DOHH2 (cell line): ENCODE results near the gene INSC.

ENCODE experiments used
- H3F3A ChIP-seq: fragments of 200-600 bp; sonication (generic), shearing (Covaris generic); 2 replicates; pipeline ENCODE4 v1.6.0; 2016; ENCODE audit warnings: antibody characterized with exemption, mild to moderate bottlenecking; ENCODE audit not compliant: control insufficient read depth, insufficient read depth
- H3K27ac ChIP-seq: fragments of 200-600 bp; sonication (generic); 2 replicates; pipeline ENCODE4 v1.5.1; 2014; ENCODE audit warnings: low read depth, mild to moderate bottlenecking, low read length, moderate library complexity
- H3K27me3 ChIP-seq: fragments of 200-600 bp; sonication (generic); 2 replicates; pipeline ENCODE4 v1.6.1; 2014; ENCODE audit warnings: mild to moderate bottlenecking, low read length, mixed read lengths; ENCODE audit not compliant: control insufficient read depth
- H3K36me3 ChIP-seq: fragments of 200-600 bp; sonication (generic); 2 replicates; pipeline ENCODE4 v1.6.1; 2014; ENCODE audit warnings: mild to moderate bottlenecking, low read length, moderate library complexity, mixed read lengths; ENCODE audit not compliant: control insufficient read depth
- H3K4me1 ChIP-seq: fragments of 200-600 bp; sonication (generic); 2 replicates; pipeline ENCODE4 v1.6.1; 2014; ENCODE audit warnings: mild to moderate bottlenecking, low read length, mixed read lengths; ENCODE audit not compliant: control insufficient read depth
- H3K4me2 ChIP-seq: fragments of 200-600 bp; sonication (generic); 2 replicates; pipeline ENCODE4 v1.6.0; 2014; ENCODE audit warnings: mild to moderate bottlenecking, low read length, moderate library complexity
- H3K4me3 ChIP-seq: fragments of 200-600 bp; sonication (generic); 2 replicates; pipeline ENCODE4 v1.5.1; 2014; ENCODE audit warnings: mild to moderate bottlenecking, low read length, mixed read lengths
- H3K79me2 ChIP-seq: fragments of 200-600 bp; sonication (generic); 2 replicates; pipeline ENCODE4 v1.6.1; 2014; ENCODE audit warnings: mild to moderate bottlenecking, low read length, mixed read lengths; ENCODE audit not compliant: control insufficient read depth
- H3K9me2 ChIP-seq: fragments of 200-600 bp; sonication (generic); replicated peaks from 2 replicates; pipeline ENCODE4 v1.6.1; 2014; ENCODE audit warnings: mild to moderate bottlenecking, low read length, mixed read lengths; ENCODE audit not compliant: control insufficient read depth
- H3K9me3 ChIP-seq: fragments of 200-600 bp; sonication (generic); 2 replicates; pipeline ENCODE4 v1.6.1; 2014; ENCODE audit warnings: antibody characterized with exemption, low read length, mixed read lengths; ENCODE audit not compliant: control insufficient read depth, insufficient read depth
- H4K20me1 ChIP-seq: fragments of 200-600 bp; sonication (generic); 2 replicates; pipeline ENCODE4 v1.6.0; 2014; ENCODE audit warnings: low read depth, mild to moderate bottlenecking, antibody characterized with exemption, low read length, moderate library complexity; ENCODE audit not compliant: control insufficient read depth, insufficient read depth
- EZH2phosphoT487 ChIP-seq: fragments of 200-600 bp; sonication (generic); IDR thresholded peaks from 2 replicates; pipeline ENCODE4 v1.6.1; 2017; ENCODE audit warnings: borderline replicate concordance, mild to moderate bottlenecking, antibody characterized with exemption, low read length, moderate library complexity, mixed read lengths
- TF ChIP-seq, protein P1 (sequence below): fragments of 200-600 bp; sonication (generic); IDR thresholded peaks from one replicate; pipeline ENCODE4 v1.5.1; 2014; ENCODE audit warnings: antibody characterized with exemption, mild to moderate bottlenecking, low read depth, low read length; ENCODE audit not compliant: poor library complexity, severe bottlenecking

INSC gene

DNA sequence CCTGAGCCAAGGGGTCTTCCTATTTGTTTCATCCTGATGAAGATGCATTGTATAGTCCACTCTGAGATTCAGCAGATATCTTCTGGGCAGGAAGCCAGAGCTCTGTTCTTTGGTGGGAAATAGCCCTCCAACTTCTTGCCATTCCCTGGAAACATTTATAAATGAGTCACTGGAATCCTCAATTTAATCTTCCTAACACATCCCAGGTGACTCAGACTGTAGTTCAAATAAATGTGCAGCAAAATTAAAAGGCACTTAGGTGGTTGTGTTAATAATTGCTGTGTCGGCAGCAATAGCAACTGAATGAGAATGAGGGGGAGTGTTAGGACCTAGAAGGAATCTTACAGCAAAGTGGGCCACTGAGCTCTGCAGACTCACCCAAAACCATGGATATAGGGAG, 108.6 kb downstream of the INSC start:
- H3K4me3 ChIP-seq, result no peak overlapping the region
- H3F3A ChIP-seq, result no peaks in the 10 kb centered on the region
- H3K4me2 ChIP-seq, result no peak overlapping the region
- H3K4me1 ChIP-seq, result no peaks in the 10 kb centered on the region
- no peaks in the 10 kb centered on the region for H3K27me3 ChIP-seq
- H3K27ac ChIP-seq, result no peak overlapping the region
- H3K9me2 ChIP-seq, result no peaks in the 10 kb centered on the region
- no peaks in the 10 kb centered on the region for H3K79me2 ChIP-seq
- no peaks in the 10 kb centered on the region for H4K20me1 ChIP-seq
- H3K36me3 ChIP-seq, result no peaks in the 10 kb centered on the region
- no peaks in the 10 kb centered on the region for H3K9me3 ChIP-seq
- TF ChIP-seq EZH2phosphoT487, result no peak
- TF ChIP-seq, protein P1, sequence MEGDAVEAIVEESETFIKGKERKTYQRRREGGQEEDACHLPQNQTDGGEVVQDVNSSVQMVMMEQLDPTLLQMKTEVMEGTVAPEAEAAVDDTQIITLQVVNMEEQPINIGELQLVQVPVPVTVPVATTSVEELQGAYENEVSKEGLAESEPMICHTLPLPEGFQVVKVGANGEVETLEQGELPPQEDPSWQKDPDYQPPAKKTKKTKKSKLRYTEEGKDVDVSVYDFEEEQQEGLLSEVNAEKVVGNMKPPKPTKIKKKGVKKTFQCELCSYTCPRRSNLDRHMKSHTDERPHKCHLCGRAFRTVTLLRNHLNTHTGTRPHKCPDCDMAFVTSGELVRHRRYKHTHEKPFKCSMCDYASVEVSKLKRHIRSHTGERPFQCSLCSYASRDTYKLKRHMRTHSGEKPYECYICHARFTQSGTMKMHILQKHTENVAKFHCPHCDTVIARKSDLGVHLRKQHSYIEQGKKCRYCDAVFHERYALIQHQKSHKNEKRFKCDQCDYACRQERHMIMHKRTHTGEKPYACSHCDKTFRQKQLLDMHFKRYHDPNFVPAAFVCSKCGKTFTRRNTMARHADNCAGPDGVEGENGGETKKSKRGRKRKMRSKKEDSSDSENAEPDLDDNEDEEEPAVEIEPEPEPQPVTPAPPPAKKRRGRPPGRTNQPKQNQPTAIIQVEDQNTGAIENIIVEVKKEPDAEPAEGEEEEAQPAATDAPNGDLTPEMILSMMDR, result no peak

DNA sequence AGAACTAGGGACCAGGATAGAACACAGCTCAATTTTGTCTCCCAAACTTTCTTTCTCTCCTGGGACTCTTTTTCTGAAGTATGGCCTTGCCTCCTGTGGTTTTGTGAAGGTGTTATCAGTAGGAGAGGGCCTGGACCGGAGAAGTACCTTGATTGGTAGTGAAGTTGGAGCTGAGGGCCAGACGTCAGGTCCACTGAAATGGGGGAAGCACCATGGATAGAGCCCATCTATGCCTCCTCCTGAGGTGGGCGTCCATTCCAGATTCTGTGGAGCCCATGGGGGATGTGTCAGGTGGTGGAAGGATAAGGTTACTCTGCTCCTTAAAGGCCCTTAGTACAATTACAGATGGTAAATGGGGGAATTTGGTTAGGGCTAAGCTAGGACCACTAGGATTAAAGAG, 109.7 kb downstream of the INSC start:
- no peak overlapping the region for H3K27ac ChIP-seq
- no peaks in the 10 kb centered on the region for H3K36me3 ChIP-seq
- H3K9me2 ChIP-seq, result no peaks in the 10 kb centered on the region
- H3K4me2 ChIP-seq, result no peak overlapping the region
- no peaks in the 10 kb centered on the region for H3K27me3 ChIP-seq
- H3K79me2 ChIP-seq, result no peaks in the 10 kb centered on the region
- no peaks in the 10 kb centered on the region for H3K9me3 ChIP-seq
- no peak overlapping the region for H3K4me3 ChIP-seq
- H3F3A ChIP-seq, result no peaks in the 10 kb centered on the region
- TF ChIP-seq, protein P1, result no peak
- no peak for TF ChIP-seq EZH2phosphoT487
- H3K4me1 ChIP-seq, result no peaks in the 10 kb centered on the region
- no peaks in the 10 kb centered on the region for H4K20me1 ChIP-seq

DNA sequence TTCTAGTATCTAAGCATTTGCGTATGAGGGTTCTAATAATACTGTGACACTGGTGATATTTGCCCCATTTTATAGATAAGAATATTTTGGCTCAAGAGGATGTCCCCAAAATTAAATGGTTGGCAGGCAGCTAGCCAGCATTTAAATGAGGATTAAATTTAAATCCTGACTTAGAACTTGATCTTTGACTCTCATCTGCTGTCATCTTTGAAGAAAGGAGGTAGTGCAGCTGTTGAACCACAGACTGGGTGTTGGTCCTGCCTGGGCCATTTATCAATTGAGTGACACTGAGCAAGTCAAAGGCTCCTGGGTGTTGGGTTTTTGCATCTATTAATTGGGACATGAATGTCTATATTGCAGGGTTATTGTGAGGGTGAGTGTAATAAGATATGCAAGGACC, 112.3 kb downstream of the INSC start:
- Histone ChIP-seq H3K4me2 (no peak overlapping the region), H3K27ac (no peak overlapping the region), H3K9me3 (no peaks in the 10 kb centered on the region), H3K79me2 (no peaks in the 10 kb centered on the region), H3F3A (no peaks in the 10 kb centered on the region), H3K27me3 (no peaks in the 10 kb centered on the region), H4K20me1 (no peaks in the 10 kb centered on the region), H3K4me3 (no peak overlapping the region), H3K9me2 (no peaks in the 10 kb centered on the region), H3K36me3 (no peaks in the 10 kb centered on the region), H3K4me1 (no peaks in the 10 kb centered on the region)
- TF ChIP-seq, protein P1, result no peak
- TF ChIP-seq EZH2phosphoT487, result no peak
